Testis (tissue), 2 donors: ENCODE measurements around the gene OPHN1.

Experiments used
- POLR2A ChIP-seq: fragments of 450-650 bp; IDR thresholded peaks from one replicate; pipeline ENCODE4 v1.6.1; 2017; ENCODE audit warnings: antibody characterized with exemption, mild to moderate bottlenecking, moderate library complexity
- TF ChIP-seq, protein P1 (sequence below), 3 experiments: fragments of 450-650 bp in 2 of 3; fragments of 200-600 bp in 1 of 3; sonication (generic) in 1 of 3; IDR thresholded peaks; one replicate each; pipeline ENCODE4 v1.5.1; 2016 to 2019; ENCODE audit warnings: antibody characterized with exemption in 3 of 3, mild to moderate bottlenecking in 2 of 3, moderate library complexity in 1 of 3

DNA sequence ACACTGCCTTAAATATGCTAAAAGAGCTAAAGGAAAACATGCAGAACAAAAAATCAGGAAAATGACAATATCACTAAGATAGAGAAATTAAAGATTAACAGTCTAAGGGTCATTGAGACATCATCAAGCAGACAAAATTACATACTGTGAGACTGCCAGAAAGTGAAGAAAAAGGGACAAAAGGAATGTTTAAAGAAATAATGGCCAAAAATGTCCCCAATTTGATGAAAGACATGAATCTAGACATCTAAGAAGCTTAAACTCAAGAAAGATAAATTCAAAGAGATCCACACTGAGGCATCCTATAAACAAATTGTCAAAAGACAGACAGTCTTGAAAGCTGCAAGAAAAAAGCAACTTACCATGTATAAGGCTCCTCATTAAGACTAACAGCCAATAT is 63.7 kb downstream of the OPHN1 start:
- TF ChIP-seq, protein P1, sequence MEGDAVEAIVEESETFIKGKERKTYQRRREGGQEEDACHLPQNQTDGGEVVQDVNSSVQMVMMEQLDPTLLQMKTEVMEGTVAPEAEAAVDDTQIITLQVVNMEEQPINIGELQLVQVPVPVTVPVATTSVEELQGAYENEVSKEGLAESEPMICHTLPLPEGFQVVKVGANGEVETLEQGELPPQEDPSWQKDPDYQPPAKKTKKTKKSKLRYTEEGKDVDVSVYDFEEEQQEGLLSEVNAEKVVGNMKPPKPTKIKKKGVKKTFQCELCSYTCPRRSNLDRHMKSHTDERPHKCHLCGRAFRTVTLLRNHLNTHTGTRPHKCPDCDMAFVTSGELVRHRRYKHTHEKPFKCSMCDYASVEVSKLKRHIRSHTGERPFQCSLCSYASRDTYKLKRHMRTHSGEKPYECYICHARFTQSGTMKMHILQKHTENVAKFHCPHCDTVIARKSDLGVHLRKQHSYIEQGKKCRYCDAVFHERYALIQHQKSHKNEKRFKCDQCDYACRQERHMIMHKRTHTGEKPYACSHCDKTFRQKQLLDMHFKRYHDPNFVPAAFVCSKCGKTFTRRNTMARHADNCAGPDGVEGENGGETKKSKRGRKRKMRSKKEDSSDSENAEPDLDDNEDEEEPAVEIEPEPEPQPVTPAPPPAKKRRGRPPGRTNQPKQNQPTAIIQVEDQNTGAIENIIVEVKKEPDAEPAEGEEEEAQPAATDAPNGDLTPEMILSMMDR (IDR thresholded peaks at IDR 0.05), result no peak
- TF ChIP-seq POLR2A, result no peak
